Keratinocyte (primary cell): Measurements from ENCODE around the gene CAPZB. TPM values are rescaled to one million over a fixed set of nuclear protein-coding genes. Genes with fewer than 3 reads are reported as not detected.

ENCODE experiments used
- DNase-seq: peaks from one replicate; pipeline ENCODE4 v3.0.0-alpha.2; 2011; ENCODE audit warnings: low read depth, missing footprints, low spot score
- FAIRE-seq: peaks from 2 replicates; lab custom pipeline; 2011; peaks lifted over from hg19 to GRCh38; lab: Jason Lieb, UNC
- H2AFZ ChIP-seq: 2 replicates; pipeline ENCODE4 v1.6.0; 2012; ENCODE audit warnings: low read length, control low read depth, inconsistent platforms; ENCODE audit not compliant: control insufficient read depth
- H3K27ac ChIP-seq: 2 replicates; pipeline ENCODE4 v1.5.1; 2011; ENCODE audit warnings: low read length; ENCODE audit not compliant: control insufficient read depth, insufficient read depth
- H3K27me3 ChIP-seq: 3 replicates; pipeline ENCODE4 v1.6.0; 2011; ENCODE audit warnings: low read length; ENCODE audit not compliant: control insufficient read depth, insufficient read depth; ENCODE audit errors: extremely low read depth
- H3K36me3 ChIP-seq, 2 experiments: 2 replicates in 1 of 2; 3 replicates in 1 of 2; pipeline ENCODE4 v1.5.1; 2011; ENCODE audit warnings: low read length in 2 of 2, mild to moderate bottlenecking in 1 of 2; ENCODE audit not compliant: control insufficient read depth in 2 of 2, insufficient read depth in 2 of 2; ENCODE audit errors: extremely low read depth in 1 of 2
- H3K4me1 ChIP-seq: 3 replicates; pipeline ENCODE4 v1.5.1; 2011; ENCODE audit warnings: low read length; ENCODE audit not compliant: control insufficient read depth, insufficient read depth; ENCODE audit errors: extremely low read depth
- H3K4me2 ChIP-seq: 3 replicates; pipeline ENCODE4 v1.6.0; 2011; ENCODE audit warnings: low read depth, low read length; ENCODE audit not compliant: control insufficient read depth, insufficient read depth; ENCODE audit errors: extremely low read depth
- H3K4me3 ChIP-seq, 3 experiments: fragments of 200-600 bp in 1 of 3; sonication (generic) in 1 of 3; 2 replicates in 2 of 3; 3 replicates in 1 of 3; pipeline ENCODE4 v1.5.1; 2011 to 2016; ENCODE audit warnings: low read length in 3 of 3, mild to moderate bottlenecking in 3 of 3, control low read depth in 2 of 3, inconsistent platforms in 1 of 3, low read depth in 1 of 3, mixed read lengths in 1 of 3, mixed run types in 1 of 3, moderate library complexity in 1 of 3; ENCODE audit not compliant: control insufficient read depth in 2 of 3, insufficient read depth in 2 of 3; ENCODE audit errors: extremely low read depth in 1 of 3
- H3K79me2 ChIP-seq: 2 replicates; pipeline ENCODE4 v1.6.0; 2012; ENCODE audit warnings: low read length; ENCODE audit not compliant: control insufficient read depth, insufficient read depth
- H3K9ac ChIP-seq: 3 replicates; pipeline ENCODE4 v1.6.0; 2011; ENCODE audit warnings: low read length; ENCODE audit not compliant: control insufficient read depth, insufficient read depth; ENCODE audit errors: extremely low read depth
- H3K9me1 ChIP-seq: 3 replicates; pipeline ENCODE4 v1.6.0; 2011; ENCODE audit warnings: low read length; ENCODE audit not compliant: control insufficient read depth, insufficient read depth; ENCODE audit errors: extremely low read depth
- H3K9me3 ChIP-seq: 2 replicates; pipeline ENCODE4 v1.5.1; 2012; ENCODE audit warnings: low read depth, low read length; ENCODE audit not compliant: control insufficient read depth
- H4K20me1 ChIP-seq: 3 replicates; pipeline ENCODE4 v1.6.0; 2011; ENCODE audit warnings: low read length; ENCODE audit not compliant: control insufficient read depth, insufficient read depth; ENCODE audit errors: extremely low read depth
- CTCF ChIP-seq, 3 experiments: IDR thresholded peaks in 1 of 3; conservative IDR thresholded peaks in 1 of 3; optimal IDR thresholded peaks in 1 of 3; 2 replicates in 2 of 3; 3 replicates in 1 of 3; pipeline versions ENCODE3 to v1.5.1; 2011; ENCODE audit warnings: low read length in 3 of 3, mild to moderate bottlenecking in 3 of 3, moderate library complexity in 2 of 3, control low read depth in 1 of 3, inconsistent platforms in 1 of 3; ENCODE audit not compliant: insufficient read depth in 2 of 3; ENCODE audit errors: extremely low read depth in 1 of 3
- EZH2 ChIP-seq: IDR thresholded peaks from one replicate; pipeline ENCODE4 v1.6.1; 2012; ENCODE audit warnings: inconsistent platforms, mild to moderate bottlenecking, low read length, moderate library complexity
- dilution Hi-C: fragments of 300-500 bp; cut with MboI; formaldehyde crosslinking; loops from one replicate; pipeline ENCODE4 v1.7.0; 2020; ENCODE audit warnings: low sequenced_read_pairs; ENCODE audit not compliant: extremely low pct_ligation_motif_present
- polyA plus RNA-seq, 5 experiments: library from polyadenylated mRNA; depleted of rRNA in 3 of 5; stranded (reverse) in 3 of 5; stranded (forward) in 1 of 5; unstranded in 1 of 5; fragments of >200 nt; gene quantifications; 1 replicate in 1 of 5; 2 replicates in 3 of 5; 3 replicates in 1 of 5; pipeline versions ENCODE4 v1.2.1 to v1.2.3, GENCODE V29; 2011 to 2012; ENCODE audit warnings: missing spikeins in 2 of 5, low read depth in 1 of 5, low replicate concordance in 1 of 5

The CAPZB gene
- polyA plus RNA-seq, 1 donor (not counting 4 experiments of a cell fraction or from before 2014, with no cell fraction given), result 193 TPM

- TF ChIP-seq CTCF (optimal IDR thresholded peaks at IDR 0.05 in 1 of 3, IDR thresholded peaks at IDR 0.05 in 1 of 3, conservative IDR thresholded peaks at IDR 0.05 in 1 of 3; ENCODE audit: extremely low read depth in 1 of 3, insufficient read depth in 2 of 3, low read length in 3 of 3) (no peak), EZH2 (no peak)
- H3K9me3 ChIP-seq, result no peaks in the 10 kb centered on the region
- peaks cover 16% of the 10 kb centered on the region for H4K20me1 ChIP-seq
- no peak overlapping the region for H3K9ac ChIP-seq
- no peaks in the 10 kb centered on the region for H3K4me1 ChIP-seq
- no peaks in the 10 kb centered on the region for H3K27me3 ChIP-seq
- H3K36me3 ChIP-seq, result peaks cover 16 to 17% of the 10 kb centered on the region in 2 experiments
- dilution Hi-C loops, result no loop called here
- H3K4me3 ChIP-seq, result no peak overlapping the region
- FAIRE-seq, result no peak
- no peak overlapping the region for H3K4me2 ChIP-seq
- H2AFZ ChIP-seq, result no peak overlapping the region
- peaks cover 76% of the 10 kb centered on the region for H3K79me2 ChIP-seq
- H3K9me1 ChIP-seq, result peaks cover 2% of the 10 kb centered on the region
- no peak for DNase-seq
- H3K27ac ChIP-seq, result no peak overlapping the region
Observed at GRCh38 chr1:19407494-19408096, 77.7 kb downstream of the CAPZB start.

GRCh38 chr1:19406680-19407079 lies 78.7 kb downstream of the CAPZB start:
- no peak overlapping the region for H3K27ac ChIP-seq
- peaks cover 16% of the 10 kb centered on the region for H4K20me1 ChIP-seq
- DNase-seq (no peak), FAIRE-seq (no peak)
- H3K4me2 ChIP-seq, result no peak overlapping the region
- H3K9me3 ChIP-seq, result no peaks in the 10 kb centered on the region
- H3K4me1 ChIP-seq, result no peaks in the 10 kb centered on the region
- no peak overlapping the region for H2AFZ ChIP-seq
- TF ChIP-seq CTCF (optimal IDR thresholded peaks at IDR 0.05 in 1 of 3, IDR thresholded peaks at IDR 0.05 in 1 of 3, conservative IDR thresholded peaks at IDR 0.05 in 1 of 3; ENCODE audit: extremely low read depth in 1 of 3, insufficient read depth in 2 of 3, low read length in 3 of 3), result no peak
- TF ChIP-seq EZH2, result no peak
- H3K9me1 ChIP-seq, result peaks cover 2% of the 10 kb centered on the region
- peaks cover 10 to 17% of the 10 kb centered on the region in 2 experiments for H3K36me3 ChIP-seq
- dilution Hi-C loops, result no loop called here
- H3K4me3 ChIP-seq, result no peak overlapping the region
- H3K79me2 ChIP-seq, result peaks cover 76% of the 10 kb centered on the region
- no peak overlapping the region for H3K9ac ChIP-seq
- H3K27me3 ChIP-seq, result no peaks in the 10 kb centered on the region
